Measurements from ENCODE around the gene ADAMTS12. TPM values are rescaled to one million over a fixed set of nuclear protein-coding genes. Genes with fewer than 3 reads are reported as not detected.

Gene ADAMTS12
- polyA plus RNA-seq, 1 donor, result 4.2 TPM

- no peaks in the 10 kb centered on the region for H3K4me1 ChIP-seq (ENCODE audit: control insufficient read depth, insufficient read depth, low read length)
- H3K27ac ChIP-seq (ENCODE audit: low read length), result no peak overlapping the region
- no peaks in the 10 kb centered on the region for H3K36me3 ChIP-seq (ENCODE audit: control insufficient read depth, insufficient read depth, low read length)
- WGBS (ENCODE audit: insufficient coverage, low lambda C conversion rate), result no CpG with 5 or more reads among the region's 19 CpGs
- H3K27me3 ChIP-seq (ENCODE audit: control insufficient read depth, insufficient read depth, low read length), result no peaks in the 10 kb centered on the region
- no peak overlapping the region for H3K4me3 ChIP-seq (ENCODE audit: low read length)
- peaks cover 5% of the 10 kb centered on the region for H3K9me3 ChIP-seq (ENCODE audit: control insufficient read depth, low read depth, low read length)
- DNase-seq, result no peak
These were observed 403.0 kb downstream of the ADAMTS12 start for GRCh38 chr5:33488558-33489355.

DNA sequence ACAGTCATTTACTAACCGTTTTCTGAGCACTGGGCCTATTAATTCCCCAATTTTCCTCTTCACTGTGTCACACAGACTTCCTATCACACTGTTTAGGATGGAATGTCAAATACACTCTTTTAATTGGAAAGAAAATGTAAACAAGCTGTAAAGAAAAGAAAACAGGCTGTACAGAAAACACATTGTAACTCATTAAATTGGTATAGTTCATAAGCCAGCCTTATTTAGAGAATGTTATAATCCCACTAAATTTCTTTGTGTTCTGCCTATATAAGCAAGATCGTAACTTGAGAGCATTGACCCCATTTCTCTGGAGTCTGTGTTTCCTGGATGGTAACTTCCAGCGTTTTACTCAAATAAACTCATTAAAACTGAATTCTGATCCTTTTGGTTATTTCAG is 404.6 kb downstream of the ADAMTS12 start:
- Histone ChIP-seq H3K4me3 (ENCODE audit: low read length) (no peak overlapping the region), H3K36me3 (ENCODE audit: control insufficient read depth, insufficient read depth, low read length) (no peaks in the 10 kb centered on the region), H3K27me3 (ENCODE audit: control insufficient read depth, insufficient read depth, low read length) (no peaks in the 10 kb centered on the region), H3K9me3 (ENCODE audit: control insufficient read depth, low read depth, low read length) (peaks cover 5% of the 10 kb centered on the region), H3K4me1 (ENCODE audit: control insufficient read depth, insufficient read depth, low read length) (no peaks in the 10 kb centered on the region), H3K27ac (ENCODE audit: low read length) (no peak overlapping the region)
- no peak for DNase-seq
- WGBS (ENCODE audit: insufficient coverage, low lambda C conversion rate), result 66% methylated on average over 3 of the region's 3 CpGs

DNA sequence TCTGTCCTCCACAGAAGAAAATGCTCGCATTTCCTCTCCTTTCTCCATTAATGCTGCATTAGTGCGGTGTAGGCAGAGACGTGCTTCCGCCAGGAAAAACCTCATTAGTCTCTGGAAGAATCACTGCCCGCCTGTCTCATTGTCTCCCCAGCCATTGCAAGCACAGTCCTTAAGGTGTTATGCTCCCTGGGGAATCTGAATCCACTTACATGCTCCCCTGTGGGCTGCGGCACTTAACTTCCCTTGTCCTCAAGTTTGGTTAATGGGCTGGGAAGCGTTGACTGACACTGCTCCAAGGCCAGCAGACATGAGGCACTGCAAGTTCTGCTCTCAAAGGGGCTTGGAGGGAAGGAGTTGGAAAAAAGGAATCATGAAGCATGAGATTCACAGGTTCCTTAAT is 409.5 kb downstream of the ADAMTS12 start:
- WGBS (ENCODE audit: insufficient coverage, low lambda C conversion rate), result no CpG with 5 or more reads among the region's 7 CpGs
- no peak for DNase-seq
- Histone ChIP-seq H3K4me1 (ENCODE audit: control insufficient read depth, insufficient read depth, low read length) (no peaks in the 10 kb centered on the region), H3K27me3 (ENCODE audit: control insufficient read depth, insufficient read depth, low read length) (no peaks in the 10 kb centered on the region), H3K36me3 (ENCODE audit: control insufficient read depth, insufficient read depth, low read length) (no peaks in the 10 kb centered on the region), H3K27ac (ENCODE audit: low read length) (no peak overlapping the region), H3K4me3 (ENCODE audit: low read length) (no peak overlapping the region), H3K9me3 (ENCODE audit: control insufficient read depth, low read depth, low read length) (no peaks in the 10 kb centered on the region)

DNA sequence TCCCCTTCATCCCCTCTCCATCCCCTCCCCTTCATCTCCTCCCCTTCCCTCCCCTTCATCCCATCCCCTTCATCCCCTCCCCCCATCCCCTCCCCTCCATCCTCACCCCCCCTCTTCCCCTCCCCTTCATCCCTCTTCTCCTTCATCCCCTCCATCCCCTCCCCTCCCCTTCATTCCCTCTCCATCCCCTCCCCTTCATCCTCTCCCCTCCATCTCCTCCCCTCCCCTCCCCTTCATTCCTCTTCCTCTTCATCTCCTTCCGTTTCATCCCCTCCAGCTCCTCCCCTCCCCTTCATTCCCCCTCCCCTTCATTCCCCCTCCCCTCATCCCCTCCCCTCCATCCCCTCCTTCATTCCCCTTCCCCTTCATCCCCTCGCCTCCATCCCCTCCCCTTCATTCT is 410.9 kb downstream of the ADAMTS12 start:
- H3K36me3 ChIP-seq (ENCODE audit: control insufficient read depth, insufficient read depth, low read length), result peaks cover 6% of the 10 kb centered on the region
- no peak overlapping the region for H3K27ac ChIP-seq (ENCODE audit: low read length)
- no peak overlapping the region for H3K4me3 ChIP-seq (ENCODE audit: low read length)
- no peaks in the 10 kb centered on the region for H3K9me3 ChIP-seq (ENCODE audit: control insufficient read depth, low read depth, low read length)
- WGBS (ENCODE audit: insufficient coverage, low lambda C conversion rate), result no CpG with 5 or more reads among the region's 2 CpGs
- H3K27me3 ChIP-seq (ENCODE audit: control insufficient read depth, insufficient read depth, low read length), result no peaks in the 10 kb centered on the region
- DNase-seq, result no peak
- no peaks in the 10 kb centered on the region for H3K4me1 ChIP-seq (ENCODE audit: control insufficient read depth, insufficient read depth, low read length)

DNA sequence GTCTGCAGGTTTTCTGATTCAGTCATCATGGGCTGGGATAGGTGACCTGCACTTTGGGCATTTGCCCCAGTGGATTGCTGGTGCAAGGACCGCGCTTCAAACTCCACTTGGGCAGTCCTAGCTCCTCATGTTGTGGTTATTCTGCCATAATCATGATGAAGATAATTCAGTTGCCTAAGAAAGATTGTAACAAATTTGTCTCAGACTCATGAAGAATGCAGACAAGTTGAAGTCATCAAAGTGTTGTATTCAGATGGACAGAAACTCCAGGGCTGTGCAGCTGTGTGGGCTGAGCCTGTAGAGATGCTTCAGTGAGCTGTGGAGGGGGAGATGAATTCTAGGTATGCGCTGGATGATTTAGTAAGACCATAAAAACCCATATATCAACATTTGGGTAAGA is 412.5 kb downstream of the ADAMTS12 start:
- no peaks in the 10 kb centered on the region for H3K27me3 ChIP-seq (ENCODE audit: control insufficient read depth, insufficient read depth, low read length)
- no peaks in the 10 kb centered on the region for H3K4me1 ChIP-seq (ENCODE audit: control insufficient read depth, insufficient read depth, low read length)
- H3K9me3 ChIP-seq (ENCODE audit: control insufficient read depth, low read depth, low read length), result no peaks in the 10 kb centered on the region
- H3K36me3 ChIP-seq (ENCODE audit: control insufficient read depth, insufficient read depth, low read length), result peaks cover 21% of the 10 kb centered on the region
- no peak for DNase-seq
- WGBS (ENCODE audit: insufficient coverage, low lambda C conversion rate), result 100% methylated on average over 1 of the region's 3 CpGs
- H3K4me3 ChIP-seq (ENCODE audit: low read length), result no peak overlapping the region
- no peak overlapping the region for H3K27ac ChIP-seq (ENCODE audit: low read length)

DNA sequence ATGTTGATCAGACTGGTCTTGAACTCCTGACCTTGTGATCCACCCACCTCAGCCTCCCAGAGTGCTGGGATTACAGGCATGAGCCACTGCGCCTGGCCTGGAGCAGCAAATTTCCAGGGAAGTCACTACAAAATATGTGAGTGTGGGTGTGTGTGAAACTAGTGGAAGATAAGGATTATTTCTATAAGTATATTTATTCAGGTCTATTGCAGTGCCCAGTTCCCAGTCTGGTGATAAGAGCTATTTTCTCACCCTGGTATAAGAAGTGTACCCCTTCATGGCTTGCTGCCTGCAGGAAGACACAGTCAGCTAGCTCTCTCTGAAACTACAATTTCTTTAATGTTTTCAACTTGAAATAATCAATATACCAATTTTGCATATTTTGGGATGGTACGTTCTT is 414.0 kb downstream of the ADAMTS12 start:
- Histone ChIP-seq H3K4me3 (ENCODE audit: low read length) (no peak overlapping the region), H3K27ac (ENCODE audit: low read length) (no peak overlapping the region), H3K4me1 (ENCODE audit: control insufficient read depth, insufficient read depth, low read length) (no peaks in the 10 kb centered on the region), H3K9me3 (ENCODE audit: control insufficient read depth, low read depth, low read length) (no peaks in the 10 kb centered on the region), H3K36me3 (ENCODE audit: control insufficient read depth, insufficient read depth, low read length) (peaks cover 32% of the 10 kb centered on the region), H3K27me3 (ENCODE audit: control insufficient read depth, insufficient read depth, low read length) (no peaks in the 10 kb centered on the region)
- WGBS (ENCODE audit: insufficient coverage, low lambda C conversion rate), result no CpG with 5 or more reads among the region's 2 CpGs
- no peak for DNase-seq

- no CpG with 5 or more reads among the region's 3 CpGs for WGBS (ENCODE audit: insufficient coverage, low lambda C conversion rate)
- Histone ChIP-seq H3K9me3 (ENCODE audit: control insufficient read depth, low read depth, low read length) (no peaks in the 10 kb centered on the region), H3K4me3 (ENCODE audit: low read length) (no peak overlapping the region), H3K27me3 (ENCODE audit: control insufficient read depth, insufficient read depth, low read length) (no peaks in the 10 kb centered on the region), H3K4me1 (ENCODE audit: control insufficient read depth, insufficient read depth, low read length) (no peaks in the 10 kb centered on the region), H3K36me3 (ENCODE audit: control insufficient read depth, insufficient read depth, low read length) (peaks cover 36% of the 10 kb centered on the region), H3K27ac (ENCODE audit: low read length) (no peak overlapping the region)
- DNase-seq, result no peak
These were observed 414.8 kb downstream of the ADAMTS12 start for GRCh38 chr5:33476992-33477391.

DNA sequence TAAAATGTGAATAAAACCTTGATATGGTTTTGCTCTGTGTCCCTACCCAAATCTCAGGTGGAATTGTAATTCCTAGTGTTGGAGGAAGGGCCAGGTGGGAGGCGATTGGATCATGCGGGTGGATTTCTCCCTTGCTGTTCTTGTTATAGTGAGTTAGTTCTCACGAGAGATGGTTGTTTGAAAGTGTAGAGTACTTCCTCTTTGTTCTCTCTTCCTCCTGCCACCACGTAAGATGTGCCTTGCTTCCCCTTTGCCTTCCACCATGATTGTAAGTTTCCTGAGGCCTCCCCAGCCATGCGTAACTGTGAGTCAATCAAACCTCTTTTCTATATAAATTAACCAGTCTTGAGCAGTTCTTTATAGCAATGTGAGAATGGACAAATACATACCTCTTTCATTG is 416.1 kb downstream of the ADAMTS12 start:
- H3K4me1 ChIP-seq (ENCODE audit: control insufficient read depth, insufficient read depth, low read length), result no peaks in the 10 kb centered on the region
- peaks cover 44% of the 10 kb centered on the region for H3K36me3 ChIP-seq (ENCODE audit: control insufficient read depth, insufficient read depth, low read length)
- no peak for DNase-seq
- H3K27me3 ChIP-seq (ENCODE audit: control insufficient read depth, insufficient read depth, low read length), result no peaks in the 10 kb centered on the region
- no peak overlapping the region for H3K27ac ChIP-seq (ENCODE audit: low read length)
- no peak overlapping the region for H3K4me3 ChIP-seq (ENCODE audit: low read length)
- H3K9me3 ChIP-seq (ENCODE audit: control insufficient read depth, low read depth, low read length), result no peaks in the 10 kb centered on the region
- 100% methylated on average over 1 of the region's 5 CpGs for WGBS (ENCODE audit: insufficient coverage, low lambda C conversion rate)

GRCh38 chr5:33474931-33475499 is 416.8 kb downstream of the ADAMTS12 start:
- WGBS (ENCODE audit: insufficient coverage, low lambda C conversion rate), result 100% methylated on average over 3 of the region's 3 CpGs

DNA sequence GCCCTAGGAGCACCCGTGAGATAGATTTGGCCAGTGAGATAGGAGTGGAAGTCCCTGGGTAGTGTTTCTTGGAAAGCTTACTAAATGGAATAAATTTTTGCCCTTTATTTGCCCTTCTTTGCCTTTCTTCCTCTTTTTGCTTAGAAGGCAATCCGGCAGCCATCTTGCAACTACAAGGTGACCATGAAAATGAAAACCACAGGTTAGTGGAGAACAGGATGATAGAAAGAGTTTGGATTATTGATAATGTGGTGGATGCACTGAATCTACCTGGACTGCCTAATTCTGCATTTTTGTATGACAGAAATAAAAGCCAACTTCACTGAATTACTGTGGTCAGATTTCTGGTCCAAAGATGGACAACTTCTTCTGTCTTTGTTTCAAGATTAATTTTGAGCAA is 417.8 kb downstream of the ADAMTS12 start:
- H3K4me3 ChIP-seq (ENCODE audit: low read length), result no peak overlapping the region
- peaks cover 56% of the 10 kb centered on the region for H3K36me3 ChIP-seq (ENCODE audit: control insufficient read depth, insufficient read depth, low read length)
- no peaks in the 10 kb centered on the region for H3K27me3 ChIP-seq (ENCODE audit: control insufficient read depth, insufficient read depth, low read length)
- no peak for DNase-seq
- H3K4me1 ChIP-seq (ENCODE audit: control insufficient read depth, insufficient read depth, low read length), result no peaks in the 10 kb centered on the region
- no peaks in the 10 kb centered on the region for H3K9me3 ChIP-seq (ENCODE audit: control insufficient read depth, low read depth, low read length)
- H3K27ac ChIP-seq (ENCODE audit: low read length), result no peak overlapping the region
- WGBS (ENCODE audit: insufficient coverage, low lambda C conversion rate), result no CpG with 5 or more reads among the region's 2 CpGs

More at GRCh38 chr5:33474931-33475499, 416.8 kb downstream of the ADAMTS12 start:
- H3K4me3 ChIP-seq (ENCODE audit: low read length), result no peak overlapping the region
- H3K27me3 ChIP-seq (ENCODE audit: control insufficient read depth, insufficient read depth, low read length), result no peaks in the 10 kb centered on the region
- no peaks in the 10 kb centered on the region for H3K4me1 ChIP-seq (ENCODE audit: control insufficient read depth, insufficient read depth, low read length)
- DNase-seq, result no peak
- H3K9me3 ChIP-seq (ENCODE audit: control insufficient read depth, low read depth, low read length), result no peaks in the 10 kb centered on the region
- H3K36me3 ChIP-seq (ENCODE audit: control insufficient read depth, insufficient read depth, low read length), result peaks cover 48% of the 10 kb centered on the region
- no peak overlapping the region for H3K27ac ChIP-seq (ENCODE audit: low read length)

Measured in large intestine (tissue), 3 donors.